PFSK-1 (cell line): ENCODE measurements around the gene RNF220.

ENCODE experiments used
- FOXP2 ChIP-seq: optimal IDR thresholded peaks from 2 replicates; pipeline ENCODE3; 2011; ENCODE audit warnings: borderline replicate concordance, control low read depth, inconsistent platforms; ENCODE audit not compliant: insufficient read depth; ENCODE audit errors: extremely low read length, extremely low read depth
- POLR2AphosphoS5 ChIP-seq: IDR thresholded peaks from 2 replicates; pipeline ENCODE4 v1.6.1; 2012; ENCODE audit warnings: low read depth, mild to moderate bottlenecking, control low read depth, low read length, moderate library complexity
- SIN3A ChIP-seq: IDR thresholded peaks from 2 replicates; pipeline ENCODE4 v1.6.1; 2012; ENCODE audit warnings: mild to moderate bottlenecking, low read length, moderate library complexity, borderline replicate concordance; ENCODE audit not compliant: insufficient read depth
- TAF1 ChIP-seq: IDR thresholded peaks from 2 replicates; pipeline ENCODE4 v1.6.1; 2012; ENCODE audit warnings: low read length, control low read depth, borderline replicate concordance; ENCODE audit not compliant: insufficient read depth
- TF ChIP-seq, protein P1 (sequence below), 2 experiments: IDR thresholded peaks; 2 replicates each; pipeline versions ENCODE4 v1.6.1 to v1.8.0; 2011 to 2012; ENCODE audit warnings: low read depth in 2 of 2, low read length in 2 of 2, control low read depth in 1 of 2, inconsistent platforms in 1 of 2, mild to moderate bottlenecking in 1 of 2, moderate library complexity in 1 of 2; ENCODE audit not compliant: insufficient read depth in 1 of 2

The RNF220 gene

DNA sequence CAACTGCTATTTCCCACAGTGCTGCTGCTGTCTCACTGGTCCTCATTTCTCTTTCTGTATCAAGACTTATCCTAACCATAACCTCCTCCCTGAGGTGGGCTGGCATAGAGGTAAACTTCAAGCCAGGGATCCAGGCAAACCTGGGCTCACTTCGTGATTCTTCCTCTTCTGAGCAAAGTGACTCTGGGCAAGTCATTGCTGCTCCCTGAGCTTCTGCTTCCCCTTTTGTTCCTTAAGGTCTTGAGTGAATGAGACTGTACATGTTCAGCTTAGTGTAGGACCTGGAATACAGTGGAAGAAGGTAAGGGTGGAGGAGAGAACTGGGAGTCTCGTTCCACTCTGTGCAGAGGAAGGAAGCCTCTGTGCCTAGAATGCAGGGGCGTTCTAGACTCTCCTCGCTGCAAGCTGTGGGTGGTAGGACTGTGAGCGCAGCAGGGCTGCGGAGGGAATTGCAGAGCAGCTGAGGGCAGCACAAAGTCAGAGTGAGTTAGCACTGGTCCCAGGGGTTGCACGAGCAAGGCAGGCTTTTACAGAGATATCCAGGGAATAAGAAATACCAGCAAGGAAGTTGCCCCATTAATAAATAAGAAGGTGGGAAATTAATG lies 38.6 kb upstream of the RNF220 start:
- TF ChIP-seq TAF1 (no peak), FOXP2 (no peak), POLR2AphosphoS5 (no peak), SIN3A (no peak)

DNA sequence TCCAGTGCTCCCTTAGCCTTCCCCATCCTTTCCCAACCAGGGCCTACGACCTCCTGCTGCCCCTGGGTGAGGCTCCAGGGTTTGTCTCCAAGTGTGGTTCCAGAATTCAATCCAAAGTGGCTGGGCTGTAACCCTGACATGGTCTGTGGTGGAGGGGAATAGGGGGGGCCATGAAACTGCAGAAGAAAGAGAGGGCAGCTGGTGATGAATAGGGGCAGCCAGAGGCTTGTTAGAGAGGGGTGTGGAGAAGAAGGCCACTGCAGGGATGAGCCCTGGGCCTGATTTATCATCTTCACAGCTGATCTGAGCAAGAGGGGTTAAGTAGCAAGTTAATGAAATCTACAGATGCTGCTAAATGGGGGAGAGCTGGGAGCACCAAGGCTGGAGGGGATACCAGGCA lies 37.1 kb upstream of the RNF220 start:
- no peak for TF ChIP-seq POLR2AphosphoS5
- TF ChIP-seq, protein P1, sequence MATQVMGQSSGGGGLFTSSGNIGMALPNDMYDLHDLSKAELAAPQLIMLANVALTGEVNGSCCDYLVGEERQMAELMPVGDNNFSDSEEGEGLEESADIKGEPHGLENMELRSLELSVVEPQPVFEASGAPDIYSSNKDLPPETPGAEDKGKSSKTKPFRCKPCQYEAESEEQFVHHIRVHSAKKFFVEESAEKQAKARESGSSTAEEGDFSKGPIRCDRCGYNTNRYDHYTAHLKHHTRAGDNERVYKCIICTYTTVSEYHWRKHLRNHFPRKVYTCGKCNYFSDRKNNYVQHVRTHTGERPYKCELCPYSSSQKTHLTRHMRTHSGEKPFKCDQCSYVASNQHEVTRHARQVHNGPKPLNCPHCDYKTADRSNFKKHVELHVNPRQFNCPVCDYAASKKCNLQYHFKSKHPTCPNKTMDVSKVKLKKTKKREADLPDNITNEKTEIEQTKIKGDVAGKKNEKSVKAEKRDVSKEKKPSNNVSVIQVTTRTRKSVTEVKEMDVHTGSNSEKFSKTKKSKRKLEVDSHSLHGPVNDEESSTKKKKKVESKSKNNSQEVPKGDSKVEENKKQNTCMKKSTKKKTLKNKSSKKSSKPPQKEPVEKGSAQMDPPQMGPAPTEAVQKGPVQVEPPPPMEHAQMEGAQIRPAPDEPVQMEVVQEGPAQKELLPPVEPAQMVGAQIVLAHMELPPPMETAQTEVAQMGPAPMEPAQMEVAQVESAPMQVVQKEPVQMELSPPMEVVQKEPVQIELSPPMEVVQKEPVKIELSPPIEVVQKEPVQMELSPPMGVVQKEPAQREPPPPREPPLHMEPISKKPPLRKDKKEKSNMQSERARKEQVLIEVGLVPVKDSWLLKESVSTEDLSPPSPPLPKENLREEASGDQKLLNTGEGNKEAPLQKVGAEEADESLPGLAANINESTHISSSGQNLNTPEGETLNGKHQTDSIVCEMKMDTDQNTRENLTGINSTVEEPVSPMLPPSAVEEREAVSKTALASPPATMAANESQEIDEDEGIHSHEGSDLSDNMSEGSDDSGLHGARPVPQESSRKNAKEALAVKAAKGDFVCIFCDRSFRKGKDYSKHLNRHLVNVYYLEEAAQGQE (IDR thresholded peaks at IDR 0.05; ENCODE audit: insufficient read depth in 1 of 2, low read depth in 2 of 2, low read length in 2 of 2) = no peak

DNA sequence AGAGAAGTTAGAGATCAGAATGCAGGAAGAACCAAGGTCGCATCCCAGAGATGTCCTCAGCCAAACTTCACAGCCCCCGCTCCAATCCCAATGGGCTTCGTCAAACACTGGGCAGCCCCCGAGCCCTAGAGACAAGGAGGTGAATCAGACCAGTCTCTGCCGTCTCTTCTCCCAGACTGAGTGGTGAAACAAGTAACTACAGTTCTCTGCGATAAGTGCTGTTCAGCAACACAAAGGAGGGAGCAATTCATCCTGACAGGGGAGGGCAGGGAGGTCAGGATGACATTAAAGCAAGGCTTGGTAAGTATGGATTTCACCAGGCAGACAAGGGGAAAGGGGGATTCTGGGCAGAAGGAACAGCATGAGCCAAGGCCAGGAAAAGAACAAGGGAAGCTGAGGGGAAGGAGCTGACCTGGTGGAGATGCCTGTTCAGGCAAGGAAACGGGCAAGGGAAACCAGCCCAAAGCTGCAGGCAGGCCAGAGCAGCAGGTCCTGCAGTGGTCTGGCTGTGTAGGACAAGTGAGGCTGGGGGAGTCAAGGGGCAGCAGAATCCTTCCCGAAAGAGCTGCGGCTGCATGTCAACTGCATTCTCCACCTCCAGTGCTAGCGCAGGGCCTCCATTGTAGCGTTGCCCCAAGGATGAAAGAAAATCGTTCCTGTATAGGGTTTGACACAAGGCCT lies 36.4 kb upstream of the RNF220 start:
- no peak for TF ChIP-seq SIN3A
- TF ChIP-seq POLR2AphosphoS5 = no peak
- no peak for TF ChIP-seq TAF1
- TF ChIP-seq FOXP2 = no peak
- TF ChIP-seq, protein P1 (IDR thresholded peaks at IDR 0.05; ENCODE audit: insufficient read depth in 1 of 2, low read depth in 2 of 2, low read length in 2 of 2) = no peak

DNA sequence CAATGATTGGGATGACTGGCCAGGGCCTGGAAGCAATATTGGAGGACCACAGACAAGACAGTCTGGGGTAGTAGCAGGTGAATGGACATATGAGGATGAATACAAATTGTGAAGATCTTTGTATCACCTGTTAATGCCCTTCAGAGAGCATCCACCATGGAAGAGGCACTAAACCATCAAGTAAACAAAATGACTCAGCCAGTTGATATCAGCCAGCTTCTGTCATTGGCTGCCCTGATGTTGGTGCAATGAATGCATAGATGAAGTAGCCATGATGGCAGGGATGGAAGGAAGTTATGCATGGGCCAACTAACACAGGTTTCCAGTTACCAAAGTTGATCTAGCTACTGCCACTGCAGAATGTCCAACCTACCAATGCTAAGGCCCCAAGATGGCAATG lies 33.8 kb upstream of the RNF220 start:
- TF ChIP-seq, protein P1 (IDR thresholded peaks at IDR 0.05; ENCODE audit: insufficient read depth in 1 of 2, low read depth in 2 of 2, low read length in 2 of 2) = no peak
- TF ChIP-seq POLR2AphosphoS5 = no peak
- TF ChIP-seq FOXP2 = no peak
- TF ChIP-seq SIN3A = no peak
- TF ChIP-seq TAF1 = no peak

DNA sequence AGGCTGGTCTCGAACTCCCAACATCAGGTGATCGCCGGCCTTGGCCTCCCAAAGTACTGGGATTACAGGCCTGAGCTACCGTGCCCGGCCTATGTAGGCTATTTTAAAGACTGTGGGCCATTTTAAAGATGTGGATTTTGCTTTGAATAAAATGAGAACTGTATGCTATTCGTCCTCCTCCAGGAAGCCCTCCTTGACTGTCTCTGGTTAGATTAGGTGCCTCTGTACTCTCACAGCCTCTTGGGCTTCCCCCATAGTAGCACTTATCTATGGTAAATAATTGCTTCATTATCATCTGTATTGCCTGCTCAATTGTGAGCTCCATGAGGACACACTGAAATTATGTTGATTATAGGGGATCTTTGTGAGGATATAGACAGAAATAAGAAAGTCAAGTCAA lies 29.5 kb upstream of the RNF220 start:
- TF ChIP-seq POLR2AphosphoS5 (no peak), FOXP2 (no peak), TAF1 (no peak), SIN3A (no peak)
- TF ChIP-seq, protein P1 (IDR thresholded peaks at IDR 0.05; ENCODE audit: insufficient read depth in 1 of 2, low read depth in 2 of 2, low read length in 2 of 2) = no peak
